ENCODE data around the gene BOLA2. TPM values are rescaled to one million over a fixed set of nuclear protein-coding genes. Genes with fewer than 3 reads are reported as not detected.
"Not testable (repeated sequence)": the region's sequence is repeated elsewhere in the genome, so short reads cannot be mapped to it uniquely, and the experiment has no call there.

The BOLA2 gene
- total and polyA plus RNA-seq, 2 donors from 2014 or later = 6.6 to 17.0 TPM

DNA sequence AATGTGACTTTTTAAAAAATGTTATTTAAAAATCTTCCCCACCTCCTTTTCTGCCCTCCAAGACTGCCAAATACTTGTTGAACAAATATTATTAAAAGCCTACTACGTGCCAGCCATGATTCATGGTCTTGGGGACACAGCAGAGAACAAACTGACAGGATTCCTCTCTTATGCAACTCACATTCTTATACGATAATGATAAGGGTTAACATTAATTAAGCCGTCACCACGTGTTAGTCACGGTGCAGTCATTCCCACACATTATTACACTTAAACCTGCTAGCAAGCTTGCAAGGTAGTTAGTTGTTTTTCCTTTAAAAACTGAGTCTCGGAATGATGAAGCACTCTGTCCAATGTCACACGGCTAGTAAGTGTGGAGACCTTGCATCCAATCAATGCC is 48.9 kb downstream of the BOLA2 start:
- H3K9ac ChIP-seq (ENCODE audit: low read length in 3 of 3); H3K27me3 ChIP-seq (ENCODE audit: control insufficient read depth, insufficient read depth, low read length); intact Hi-C loops (cut with DNase I); H3K9me3 ChIP-seq (ENCODE audit: control insufficient read depth in 2 of 3, insufficient read depth in 1 of 3, low read length in 3 of 3); H3K4me1 ChIP-seq (ENCODE audit: control insufficient read depth in 2 of 3, insufficient read depth in 2 of 3, low read depth in 1 of 3, low read length in 3 of 3); H3K27ac ChIP-seq (ENCODE audit: low read depth in 2 of 2, low read length in 2 of 2); FAIRE-seq; H3K4me3 ChIP-seq (ENCODE audit: low read length in 3 of 3); DNase-seq; H3K36me3 ChIP-seq (ENCODE audit: control insufficient read depth in 2 of 3, insufficient read depth in 3 of 3, low read length in 3 of 3): not testable (repeated sequence)

Other genes with a start within 250 kb of the BOLA2 start
- 0.50 TPM for gene NPIPB11, start 47.6 kb downstream of the BOLA2 start, total RNA-seq
- gene NPIPB11, start 47.6 kb downstream of the BOLA2 start, polyA plus RNA-seq (ENCODE audit: insufficient read depth, low read depth, low replicate concordance) = 0.65 TPM
- gene SLX1B, start 182 bp upstream of the BOLA2 start, total RNA-seq = 35.5 TPM
- gene SLX1B, start 182 bp upstream of the BOLA2 start, polyA plus RNA-seq (ENCODE audit: insufficient read depth, low read depth, low replicate concordance) = 7.0 TPM
- gene SULT1A4, start 5.6 kb upstream of the BOLA2 start, total RNA-seq = 18.8 TPM
- 2.5 TPM for gene SULT1A4, start 5.6 kb upstream of the BOLA2 start, polyA plus RNA-seq (ENCODE audit: insufficient read depth, low read depth, low replicate concordance)
- gene NPIPB12, start 52.1 kb upstream of the BOLA2 start, total RNA-seq = 68.1 TPM
- gene NPIPB12, start 52.1 kb upstream of the BOLA2 start, polyA plus RNA-seq (ENCODE audit: insufficient read depth, low read depth, low replicate concordance) = 10.6 TPM
- gene SPN, start 208.9 kb upstream of the BOLA2 start, total RNA-seq = 8.8 TPM
- gene SPN, start 208.9 kb upstream of the BOLA2 start, polyA plus RNA-seq (ENCODE audit: insufficient read depth, low read depth, low replicate concordance) = 1.0 TPM
- gene QPRT, start 224.8 kb upstream of the BOLA2 start, total RNA-seq = 13.9 TPM
- 168 TPM for gene QPRT, start 224.8 kb upstream of the BOLA2 start, polyA plus RNA-seq (ENCODE audit: insufficient read depth, low read depth, low replicate concordance)

Data from kidney (tissue), 11 donors.